LNCaP clone FGC (cell line): ENCODE measurements around the gene TWSG1.

Experiments used
- DNase-seq: peaks from one replicate; pipeline ENCODE4 v3.0.0-alpha.2; 2011; ENCODE audit warnings: low read depth
- H3K4me3 ChIP-seq: 2 replicates; pipeline ENCODE4 v1.5.1; 2011; ENCODE audit warnings: mild to moderate bottlenecking, low read depth, low read length, control low read depth
- CTCF ChIP-seq: IDR thresholded peaks from 2 replicates; pipeline ENCODE4 v1.5.1; 2012; ENCODE audit warnings: mild to moderate bottlenecking; ENCODE audit not compliant: control insufficient read depth, insufficient read depth; ENCODE audit errors: extremely low read depth

TWSG1 gene

GRCh38 chr18:9380621-9381395 is 46.2 kb downstream of the TWSG1 start:
- DNase-seq: no peak
- TF ChIP-seq CTCF: no peak
- no peak overlapping the region for H3K4me3 ChIP-seq

- no peak overlapping the region for H3K4me3 ChIP-seq
- no peak for TF ChIP-seq CTCF
- DNase-seq: no peak
These were observed 52.3 kb downstream of the TWSG1 start for GRCh38 chr18:9386879-9387278.

- no peak for DNase-seq
- no peak for TF ChIP-seq CTCF
- H3K4me3 ChIP-seq: no peak overlapping the region
These were observed 53.3 kb downstream of the TWSG1 start for GRCh38 chr18:9387891-9388290.

GRCh38 chr18:9389706-9390105 is 55.1 kb downstream of the TWSG1 start:
- no peak for TF ChIP-seq CTCF
- DNase-seq: no peak
- no peak overlapping the region for H3K4me3 ChIP-seq

- TF ChIP-seq CTCF: no peak
- no peak overlapping the region for H3K4me3 ChIP-seq
- DNase-seq: no peak
These were observed 58.2 kb downstream of the TWSG1 start for GRCh38 chr18:9392726-9393125.

- no peak for TF ChIP-seq CTCF
- no peak overlapping the region for H3K4me3 ChIP-seq
These were observed 59.5 kb downstream of the TWSG1 start for GRCh38 chr18:9394046-9394445.

GRCh38 chr18:9400197-9400596 is 65.6 kb downstream of the TWSG1 start:
- no peak overlapping the region for H3K4me3 ChIP-seq
- no peak for DNase-seq
- no peak for TF ChIP-seq CTCF

More at GRCh38 chr18:9394046-9394445, 59.5 kb downstream of the TWSG1 start:
- DNase-seq: no peak
